ENCODE results near the gene MBD3.
"Not testable (repeated sequence)": the region's sequence is repeated elsewhere in the genome, so short reads cannot be mapped to it uniquely, and the experiment has no call there.

The MBD3 gene

DNA sequence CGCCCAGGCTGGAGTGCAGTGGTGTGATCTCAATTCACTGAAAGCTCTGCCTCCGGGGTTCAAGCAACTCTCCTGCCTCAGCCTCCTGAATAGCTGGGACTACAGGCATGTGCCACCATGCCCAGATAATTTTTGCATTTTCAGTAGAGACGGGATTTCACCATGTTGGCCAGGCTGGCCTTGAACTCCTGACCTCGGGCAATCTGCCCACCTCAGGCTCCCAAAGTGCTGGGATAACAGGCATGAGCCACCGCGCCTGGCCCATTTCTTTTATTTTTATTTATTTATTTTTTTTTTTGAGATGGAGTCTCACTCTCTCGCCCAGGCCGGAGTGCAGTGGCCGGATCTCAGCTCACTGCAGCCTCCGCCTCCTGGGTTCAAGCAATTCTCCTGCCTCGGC lies 52.9 kb downstream of the MBD3 start:
- DNase-seq (ENCODE audit: low read depth in 2 of 2), result not testable (repeated sequence)

GRCh38 chr19:1538978-1539377 lies 53.7 kb downstream of the MBD3 start:
- no peak for DNase-seq (ENCODE audit: low read depth in 2 of 2)

DNA sequence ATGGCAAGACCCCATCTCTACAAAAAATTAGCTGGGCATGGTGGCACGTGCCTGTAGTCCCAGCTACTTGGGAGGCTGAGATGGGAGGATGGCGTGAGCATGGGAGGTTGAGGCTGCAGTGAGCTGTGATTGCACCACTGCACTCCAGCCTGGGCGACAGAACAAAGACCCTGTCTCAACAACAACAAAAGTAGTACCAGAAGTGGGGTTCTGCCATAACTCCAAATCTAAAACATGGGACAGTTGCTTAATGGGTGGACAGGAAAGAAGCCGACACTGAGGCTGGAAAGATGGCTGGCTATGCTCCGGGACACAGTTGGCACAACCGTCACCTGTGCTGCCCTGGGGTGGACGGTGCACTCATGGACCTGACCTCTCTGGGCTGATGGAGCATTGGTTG lies 57.0 kb downstream of the MBD3 start:
- not testable (repeated sequence) for DNase-seq (ENCODE audit: low read depth in 2 of 2)

GRCh38 chr19:1534972-1535371 lies 57.7 kb downstream of the MBD3 start:
- no peak for DNase-seq (ENCODE audit: low read depth in 2 of 2)

DNA sequence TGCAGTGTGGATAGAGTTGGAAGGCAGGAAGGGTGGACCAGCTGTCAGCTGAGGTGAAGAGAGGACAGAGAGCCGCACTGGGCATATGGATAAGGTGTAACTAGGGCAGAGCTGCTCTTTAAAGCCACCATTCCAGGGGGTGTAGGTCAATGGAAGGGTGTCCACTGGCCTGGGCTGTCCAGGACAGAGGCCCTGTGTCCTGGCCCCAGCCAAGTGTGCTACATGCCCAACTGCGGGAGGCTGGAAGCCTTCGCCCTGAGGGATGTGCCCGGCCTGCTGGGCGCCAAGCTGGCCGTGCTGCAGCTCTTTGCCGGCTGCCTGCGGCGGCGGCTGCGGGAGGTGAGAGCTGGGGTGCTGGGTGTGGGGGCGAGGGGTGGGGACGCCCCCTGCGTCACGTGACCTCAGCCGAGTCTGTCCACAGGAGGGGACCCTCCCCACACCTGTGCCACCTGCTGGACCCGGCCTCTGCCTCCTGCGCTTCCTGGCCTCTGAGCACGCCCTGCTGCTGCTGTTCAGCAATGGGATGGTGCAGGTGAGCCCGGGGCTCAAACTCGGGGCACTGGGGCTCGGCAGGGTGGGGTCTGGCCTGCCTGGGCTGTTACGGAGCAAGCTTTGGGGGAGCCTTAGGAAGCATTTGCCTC lies 59.0 kb downstream of the MBD3 start:
- DNase-seq (ENCODE audit: low read depth in 2 of 2), result no peak

GRCh38 chr19:1532003-1532402 lies 60.7 kb downstream of the MBD3 start:
- DNase-seq (ENCODE audit: low read depth in 2 of 2), result no peak

- DNase-seq (ENCODE audit: low read depth in 2 of 2), result no peak
Measured at GRCh38 chr19:1531587-1531986, 61.1 kb downstream of the MBD3 start.

DNA sequence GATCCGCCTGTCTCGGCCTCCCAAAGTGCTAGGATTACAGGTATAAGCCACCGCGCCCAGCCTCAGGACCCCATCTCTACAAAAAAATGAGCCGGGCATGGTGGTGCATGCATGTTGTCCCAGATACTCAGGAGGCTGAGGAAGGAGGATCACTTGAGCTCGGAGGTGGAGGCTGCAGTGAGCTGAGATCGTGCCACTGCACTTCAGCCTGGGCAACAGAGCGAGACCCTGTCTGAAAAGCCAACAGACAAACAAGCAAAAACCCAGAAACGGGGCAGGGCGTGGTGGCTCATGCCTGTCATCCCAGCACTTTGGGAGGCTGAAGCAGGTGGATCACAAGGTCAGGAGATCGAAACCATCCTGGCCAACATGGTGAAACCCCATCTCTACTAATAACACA lies 61.8 kb downstream of the MBD3 start:
- not testable (repeated sequence) for DNase-seq (ENCODE audit: low read depth in 2 of 2)

DNA sequence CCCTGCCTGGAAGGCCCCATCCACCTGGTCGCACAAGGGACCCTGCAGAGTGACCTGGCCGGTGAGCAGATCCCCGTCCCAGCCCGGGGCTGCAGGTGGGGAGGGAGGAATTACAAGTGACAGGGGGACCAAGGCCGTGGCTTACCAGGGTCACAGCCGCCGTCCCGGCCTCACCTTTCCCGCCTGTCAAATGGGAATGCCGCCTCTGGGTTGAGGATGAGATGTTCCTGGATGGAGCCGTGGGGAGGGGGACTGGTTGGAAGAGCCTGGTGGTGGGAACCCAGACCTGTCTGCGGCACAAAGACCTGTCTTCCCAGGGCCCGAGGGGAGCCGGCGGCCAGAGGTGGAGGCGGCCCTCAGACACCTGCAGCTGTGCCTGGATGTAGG lies 63.2 kb downstream of the MBD3 start:
- DNase-seq (ENCODE audit: low read depth in 2 of 2), result no peak

DNA sequence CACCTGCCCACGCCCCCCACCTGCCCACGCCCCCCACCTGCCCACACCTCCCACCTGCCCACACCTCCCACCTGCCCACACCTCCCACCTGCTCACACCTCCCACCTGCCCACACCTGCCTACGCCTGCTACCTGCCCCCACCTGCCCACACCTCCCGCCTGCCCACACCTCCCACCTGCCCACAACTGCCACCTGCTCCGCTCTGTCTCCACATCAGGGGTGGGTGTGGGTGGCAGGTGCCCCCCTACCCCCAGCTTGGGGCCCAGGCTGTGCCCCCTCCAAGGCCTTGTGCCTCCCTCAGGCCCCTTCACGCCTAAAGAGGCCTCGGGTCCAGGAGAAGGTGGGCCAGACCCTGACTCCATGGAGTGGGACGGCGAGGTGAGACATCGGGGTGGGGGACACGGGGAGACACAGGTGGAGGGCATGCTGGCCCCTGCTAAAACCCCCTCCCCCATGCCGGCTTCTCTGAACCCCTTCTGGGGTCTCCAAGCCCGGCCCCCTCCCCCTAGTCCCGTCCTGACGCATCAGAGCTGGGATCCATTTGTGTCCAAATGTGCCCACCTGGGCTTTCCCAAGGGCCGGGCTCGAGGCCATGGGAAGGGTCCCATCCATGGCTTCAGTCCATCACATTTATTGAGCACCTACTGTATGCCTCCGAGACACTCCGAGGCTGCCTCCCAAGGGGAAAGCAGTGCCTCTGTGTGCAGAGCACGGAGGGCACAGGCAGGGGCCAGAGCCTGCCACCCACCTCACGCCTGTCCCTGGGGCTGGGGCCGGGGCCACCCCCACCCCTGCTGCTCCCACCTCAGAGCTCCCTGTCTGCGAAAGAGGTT lies 63.9 kb downstream of the MBD3 start:
- no peak for DNase-seq (ENCODE audit: low read depth in 2 of 2)

DNA sequence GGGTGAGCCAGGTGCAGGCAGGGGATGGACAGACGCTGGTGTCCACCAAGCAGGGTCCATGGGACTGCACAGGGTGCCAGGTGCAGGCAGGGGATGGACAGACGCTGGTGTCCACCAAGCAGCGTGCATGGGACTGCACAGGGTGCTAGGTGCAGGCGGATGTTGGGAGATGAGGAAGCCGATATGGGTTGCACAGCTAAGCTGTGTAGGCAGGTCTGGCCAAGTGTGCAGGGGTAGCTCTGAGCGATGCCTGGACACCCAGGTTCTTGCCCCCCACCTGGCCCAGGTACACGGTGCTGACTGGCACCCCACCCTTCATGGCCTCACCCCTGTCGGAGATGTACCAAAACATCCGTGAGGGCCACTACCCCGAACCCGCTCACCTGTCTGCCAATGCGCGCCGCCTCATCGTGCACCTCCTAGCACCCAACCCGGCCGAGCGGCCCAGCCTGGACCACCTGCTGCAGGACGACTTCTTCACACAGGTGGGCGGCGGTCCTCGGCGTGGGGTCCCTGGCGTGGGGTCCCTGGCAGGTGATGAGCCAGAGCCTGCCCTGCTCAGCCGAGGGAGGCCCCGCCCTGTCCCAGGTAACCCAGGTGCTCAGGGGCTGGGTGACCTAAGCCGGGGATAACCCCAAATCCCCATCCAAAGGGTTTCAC lies 64.9 kb downstream of the MBD3 start:
- no peak for DNase-seq (ENCODE audit: low read depth in 2 of 2)

GRCh38 chr19:1526979-1527649 lies 65.6 kb downstream of the MBD3 start:
- DNase-seq (ENCODE audit: low read depth in 2 of 2), result no peak

DNA sequence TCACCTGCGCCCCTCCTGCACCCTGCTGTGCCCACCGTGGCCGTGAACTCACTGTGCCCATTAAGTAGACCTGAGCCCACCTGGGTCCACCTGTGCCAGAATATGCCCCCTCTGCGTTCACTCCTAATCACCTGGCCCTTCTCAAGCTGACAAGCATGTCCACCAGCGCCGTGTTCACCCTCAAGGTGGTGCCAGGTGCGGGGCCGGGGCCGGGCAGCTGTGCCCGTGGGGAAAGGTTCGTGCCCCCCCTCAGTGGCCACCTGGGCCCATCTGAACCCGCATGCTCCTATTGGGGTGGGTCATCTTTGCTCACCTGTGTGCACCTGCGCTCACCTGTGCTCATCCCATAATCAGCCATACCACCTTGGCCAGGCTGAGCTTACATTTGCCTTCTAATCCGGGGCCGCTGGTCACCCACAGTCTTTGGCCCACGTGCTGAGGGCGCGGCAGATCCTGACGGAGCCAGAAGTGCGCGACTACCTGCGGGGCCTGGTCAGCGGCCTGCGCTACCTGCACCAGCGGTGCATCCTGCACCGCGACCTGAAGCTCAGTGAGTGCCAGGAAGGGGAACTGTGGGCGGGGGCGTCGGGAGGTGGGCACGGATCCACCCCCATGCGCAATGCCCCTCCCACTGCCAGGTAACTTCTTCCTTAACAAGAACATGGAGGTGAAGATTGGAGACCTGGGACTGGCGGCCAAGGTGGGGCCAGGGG lies 66.4 kb downstream of the MBD3 start:
- DNase-seq (ENCODE audit: low read depth in 2 of 2), result no peak

DNA sequence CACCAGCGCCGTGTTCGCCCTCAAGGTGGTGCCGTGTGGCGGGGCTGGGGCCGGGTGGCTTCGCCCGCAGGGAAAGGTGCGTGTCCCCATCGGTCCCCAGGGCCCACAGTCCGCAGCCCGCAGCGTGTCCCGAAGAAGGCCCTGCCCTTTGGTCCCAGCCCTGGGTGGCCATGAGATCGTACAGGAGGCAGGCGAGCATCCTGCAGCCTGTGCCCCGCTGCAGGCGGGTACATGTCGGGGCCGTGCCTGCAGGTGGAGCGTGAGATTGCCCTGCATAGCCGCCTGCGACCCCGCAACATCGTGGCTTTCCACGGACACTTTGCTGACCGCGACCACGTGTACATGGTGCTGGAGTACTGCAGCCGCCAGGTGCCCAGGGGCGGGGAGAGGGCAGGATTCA lies 67.3 kb downstream of the MBD3 start:
- DNase-seq (ENCODE audit: low read depth in 2 of 2), result no peak

DNA sequence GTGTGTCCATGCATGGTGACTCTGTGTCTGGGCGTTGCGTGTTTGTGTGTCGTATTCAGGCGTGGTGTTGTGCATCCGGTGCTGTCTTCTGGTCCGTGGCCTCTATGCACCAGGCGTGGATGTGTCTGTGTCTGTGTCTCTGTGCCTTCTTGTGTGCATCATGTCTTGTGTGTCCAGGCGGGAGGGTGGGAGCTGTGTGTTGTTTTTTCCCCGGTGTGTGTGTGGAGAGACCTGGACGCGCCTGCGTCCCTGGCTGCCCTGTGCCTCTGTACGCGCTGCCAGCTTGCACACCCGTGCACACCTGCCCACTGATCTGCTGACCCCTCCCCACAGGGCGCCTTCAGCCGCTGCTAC lies 67.7 kb downstream of the MBD3 start:
- DNase-seq (ENCODE audit: low read depth in 2 of 2), result no peak

DNA sequence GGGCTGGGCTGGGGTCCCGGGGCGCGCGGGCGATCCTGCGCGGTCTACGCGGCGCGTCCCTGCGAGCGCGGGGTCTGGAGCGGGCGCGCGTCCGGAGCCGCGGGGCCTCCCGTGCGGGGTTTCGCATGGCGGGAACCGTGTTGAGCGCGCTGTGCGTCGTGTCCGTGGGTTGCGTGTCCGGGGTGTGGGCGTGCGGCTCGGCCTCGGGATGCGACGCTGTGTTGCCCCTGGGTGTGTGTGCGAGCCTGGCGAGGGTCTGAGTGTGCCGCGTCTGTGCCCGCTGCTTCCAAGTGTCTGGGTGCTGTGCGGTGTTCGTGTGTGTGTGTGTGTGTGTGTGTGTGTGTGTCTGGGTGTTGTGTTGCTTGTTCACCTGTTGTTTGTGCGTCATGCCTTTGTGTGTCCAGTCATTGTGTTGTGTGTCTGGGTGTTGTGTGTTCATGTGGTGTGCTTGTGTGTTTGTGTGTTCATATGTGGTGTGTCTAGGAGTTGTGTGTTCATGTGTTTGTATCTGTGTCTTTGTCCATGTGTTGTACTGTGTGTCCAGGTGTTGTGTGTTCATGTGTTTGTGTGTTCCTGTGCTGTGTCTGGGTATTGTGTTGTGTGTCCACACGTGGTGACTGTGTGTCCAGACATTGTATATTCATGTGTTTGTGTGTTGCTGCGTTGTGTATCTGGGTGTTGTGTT lies 68.2 kb downstream of the MBD3 start:
- no peak for DNase-seq (ENCODE audit: low read depth in 2 of 2)
